Fibroblast of skin of back (primary cell): ENCODE measurements around the gene NCF2.

Experiments used
- DNase-seq: peaks from one replicate; pipeline ENCODE4 v3.0.0-alpha.2; 2013

The NCF2 gene

GRCh38 chr1:183612407-183612806 lies 22.1 kb upstream of the NCF2 start:
- DNase-seq: no peak

- no peak for DNase-seq
Measured at GRCh38 chr1:183611021-183611420, 20.8 kb upstream of the NCF2 start.

GRCh38 chr1:183609759-183610452 lies 19.6 kb upstream of the NCF2 start:
- peak; percentile 84 for DNase-seq

- DNase-seq: peak; percentile 88
Measured at GRCh38 chr1:183609313-183609712, 19.1 kb upstream of the NCF2 start.

- DNase-seq: no peak
Measured at GRCh38 chr1:183607322-183607980, 17.2 kb upstream of the NCF2 start.

GRCh38 chr1:183605904-183606303 lies 15.6 kb upstream of the NCF2 start:
- DNase-seq: no peak

- DNase-seq: no peak
Measured at GRCh38 chr1:183604815-183605214, 14.6 kb upstream of the NCF2 start.

GRCh38 chr1:183604038-183604808 lies 14.0 kb upstream of the NCF2 start:
- DNase-seq: peak; percentile 86

- no peak for DNase-seq
Measured at GRCh38 chr1:183602510-183602909, 12.3 kb upstream of the NCF2 start.

- DNase-seq: no peak
Measured at GRCh38 chr1:183600634-183601033, 10.4 kb upstream of the NCF2 start.

- DNase-seq: peak; percentile 64
Measured at GRCh38 chr1:183600136-183600535, 9.9 kb upstream of the NCF2 start.

GRCh38 chr1:183598386-183598785 lies 8.1 kb upstream of the NCF2 start:
- no peak for DNase-seq

- no peak for DNase-seq
Measured at GRCh38 chr1:183597656-183598347, 7.5 kb upstream of the NCF2 start.

- no peak for DNase-seq
Measured at GRCh38 chr1:183596500-183596899, 6.2 kb upstream of the NCF2 start.

GRCh38 chr1:183595537-183595936 lies 5.3 kb upstream of the NCF2 start:
- no peak for DNase-seq

- no peak for DNase-seq
Measured at GRCh38 chr1:183593356-183593755, 3.1 kb upstream of the NCF2 start.

- no peak for DNase-seq
Measured at GRCh38 chr1:183592733-183593132, 2.5 kb upstream of the NCF2 start.

- no peak for DNase-seq
Measured at GRCh38 chr1:183589874-183590243, 400 bp downstream of the NCF2 start.

GRCh38 chr1:183589384-183589783 lies 875 bp downstream of the NCF2 start:
- no peak for DNase-seq

GRCh38 chr1:183588827-183589226 lies 1.4 kb downstream of the NCF2 start:
- no peak for DNase-seq

GRCh38 chr1:183586926-183587325 lies 3.3 kb downstream of the NCF2 start:
- DNase-seq: no peak

GRCh38 chr1:183586455-183586854 lies 3.8 kb downstream of the NCF2 start:
- DNase-seq: no peak

- no peak for DNase-seq
Measured at GRCh38 chr1:183585038-183585437, 5.2 kb downstream of the NCF2 start.
